GM19240 (cell line): ENCODE data around the gene FEM1A.
"Not testable (repeated sequence)": the region's sequence is repeated elsewhere in the genome, so short reads cannot be mapped to it uniquely, and the experiment has no call there.

Source experiments
- DNase-seq: peaks from one replicate; pipeline ENCODE4 v3.0.0; 2011; ENCODE audit warnings: low spot score; ENCODE audit not compliant: insufficient read length

Gene FEM1A

DNA sequence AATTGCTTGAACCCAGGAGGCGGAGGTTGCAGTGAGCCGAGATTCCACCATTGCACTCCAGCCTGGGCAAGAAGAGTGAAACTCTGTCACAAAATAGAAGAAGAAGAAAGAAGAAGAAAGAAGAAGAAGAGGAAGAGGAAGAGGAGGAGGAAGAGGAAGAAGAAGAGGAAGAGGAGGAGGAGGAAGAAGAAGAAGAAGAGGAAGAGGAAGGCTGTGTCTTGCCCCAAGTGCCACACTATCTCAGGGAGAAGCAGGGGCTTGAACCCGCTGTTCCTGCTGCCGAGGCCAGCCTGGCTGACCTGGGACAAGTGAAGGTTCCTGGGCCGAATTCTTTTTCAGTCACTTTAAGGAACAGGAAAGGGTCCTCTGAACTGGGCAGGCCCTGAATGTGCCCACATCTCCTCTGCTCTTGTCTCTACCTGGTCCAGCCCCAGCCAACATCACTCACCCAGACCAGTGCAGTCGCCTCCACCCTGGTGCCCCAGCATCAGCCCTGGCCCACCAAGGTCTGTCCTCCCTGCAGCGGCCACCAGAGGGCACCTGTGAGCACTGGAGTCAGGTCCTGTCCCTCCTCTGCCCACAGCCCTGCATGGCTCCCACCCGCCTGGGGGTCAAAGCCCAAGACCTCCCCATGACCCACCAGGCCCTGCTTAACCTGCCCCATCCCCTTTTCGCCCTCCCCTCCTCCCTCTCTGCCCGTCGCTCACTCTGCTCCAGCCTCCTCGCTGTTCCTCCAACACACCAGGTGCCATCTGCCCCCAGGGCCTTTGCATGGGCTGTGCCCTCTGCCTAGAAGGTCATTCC, 20.0 kb downstream of the FEM1A start:
- peak; percentile 67 for DNase-seq

- DNase-seq = no peak
Measured at GRCh38 chr19:4814625-4815425, 23.3 kb downstream of the FEM1A start.

GRCh38 chr19:4815426-4816201, 24.1 kb downstream of the FEM1A start:
- peak; percentile 87 for DNase-seq

DNA sequence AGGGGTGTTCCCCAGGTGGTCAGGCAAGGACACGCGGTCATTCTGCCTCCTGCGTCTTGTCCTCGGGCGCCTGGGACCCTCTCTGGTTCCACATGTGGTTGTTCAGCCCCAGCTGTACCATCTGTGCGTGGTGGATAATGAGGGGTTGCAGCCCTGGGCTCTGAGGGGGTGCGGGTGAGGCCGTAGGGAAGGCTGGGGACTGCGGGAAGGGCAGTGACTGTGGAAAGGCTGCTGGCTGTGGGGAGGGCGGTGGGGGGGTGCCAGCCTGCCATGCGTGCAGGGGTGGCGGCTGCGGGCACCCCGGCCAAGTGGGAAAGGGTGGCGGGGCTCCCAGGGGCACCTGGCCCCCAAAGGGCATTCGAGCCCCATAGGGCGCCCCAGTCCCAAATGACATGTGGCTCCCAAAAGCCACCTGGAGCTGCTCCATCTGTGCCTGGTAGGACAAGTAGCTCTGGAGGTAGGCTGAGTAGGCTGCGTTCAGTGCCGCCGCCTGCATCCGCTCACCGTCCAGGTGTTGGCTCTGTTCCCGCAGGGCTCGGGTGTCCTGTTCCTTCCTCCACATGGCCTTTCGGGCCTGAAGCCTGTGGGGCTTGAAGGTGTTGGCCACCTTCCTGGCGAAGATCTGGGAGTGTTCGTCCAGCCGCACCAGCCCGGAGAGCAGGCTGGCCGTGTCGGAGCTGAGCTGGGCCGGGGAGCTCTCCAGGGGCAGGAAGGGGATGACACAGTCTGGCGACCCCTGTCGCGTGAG, 24.8 kb downstream of the FEM1A start:
- DNase-seq = no peak

DNA sequence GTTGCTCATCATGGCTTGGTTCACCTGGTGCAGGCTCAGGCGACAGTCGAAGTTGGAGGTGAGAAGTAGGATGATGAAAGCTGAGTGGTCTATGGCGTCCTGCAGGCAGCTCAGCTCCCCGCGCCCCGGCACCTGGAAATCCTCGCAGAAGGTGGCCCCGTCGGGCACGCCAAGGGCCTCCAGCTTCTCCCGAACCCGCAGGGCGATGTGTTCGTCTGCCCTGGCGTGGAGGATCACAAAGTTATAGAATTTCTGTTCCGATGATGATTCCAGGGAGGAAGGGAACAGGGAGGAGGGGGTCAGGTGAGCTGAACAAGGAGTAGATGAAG, 25.4 kb downstream of the FEM1A start:
- DNase-seq = no peak

DNA sequence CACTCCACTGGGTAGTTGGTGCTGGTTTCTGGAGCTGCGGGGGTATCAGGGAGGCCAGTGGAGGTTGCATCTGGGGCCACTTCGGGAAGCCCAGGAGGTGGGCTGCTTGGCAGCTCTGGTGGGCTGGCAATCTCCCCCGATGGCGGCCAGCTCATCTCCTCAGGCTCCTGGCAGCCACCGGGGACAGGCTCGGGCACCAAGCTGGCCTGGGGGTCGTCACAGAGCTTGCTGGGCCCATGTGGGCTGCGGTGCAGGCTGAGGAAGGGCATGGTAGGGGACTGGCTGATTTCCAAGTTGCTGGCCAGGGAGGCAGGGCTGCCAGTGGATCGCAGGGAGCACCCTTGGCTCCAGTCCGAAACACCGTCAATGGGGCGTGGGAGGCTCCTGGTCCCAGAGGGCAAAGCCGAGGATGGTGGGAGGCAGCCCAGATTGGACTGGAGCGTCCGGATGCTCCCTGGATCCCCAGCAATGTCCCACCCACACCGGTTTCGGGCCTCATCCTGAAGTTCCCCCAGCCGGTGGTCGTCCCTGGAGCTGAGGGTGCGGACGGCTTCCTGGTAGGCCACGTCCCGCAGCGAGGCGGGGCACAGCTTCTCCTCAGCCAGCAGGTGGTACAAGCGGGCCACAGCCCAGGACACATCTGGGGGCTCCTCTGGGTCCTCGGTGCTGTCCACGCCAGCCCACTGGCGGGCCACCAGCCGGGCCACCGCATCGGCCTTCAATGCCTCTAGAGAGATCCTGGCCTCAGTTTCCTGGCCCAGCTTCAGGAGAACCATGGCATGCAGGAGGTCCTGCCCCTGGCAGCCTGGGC, 26.1 kb downstream of the FEM1A start:
- DNase-seq = no peak

- no peak for DNase-seq
Measured at GRCh38 chr19:4821265-4821664, 29.7 kb downstream of the FEM1A start.

DNA sequence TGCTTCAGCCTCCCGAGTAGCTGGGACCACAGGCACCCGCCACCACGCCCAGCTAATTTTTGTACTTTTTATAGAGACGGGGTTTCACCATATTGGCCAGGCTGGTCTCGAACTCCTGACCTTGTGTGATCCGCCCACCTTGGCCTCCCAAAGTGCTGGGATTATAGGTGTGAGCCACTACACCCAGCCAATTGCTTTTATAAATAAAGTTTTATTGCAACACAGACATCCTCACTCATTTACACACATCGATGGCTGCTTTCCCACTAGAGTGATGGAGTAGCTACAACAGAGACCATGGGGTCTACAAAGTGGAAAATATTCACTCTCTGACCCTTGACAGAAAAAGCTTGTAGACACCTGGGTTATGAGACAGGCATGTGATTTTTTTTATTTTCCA, 30.8 kb downstream of the FEM1A start:
- not testable (repeated sequence) for DNase-seq

DNA sequence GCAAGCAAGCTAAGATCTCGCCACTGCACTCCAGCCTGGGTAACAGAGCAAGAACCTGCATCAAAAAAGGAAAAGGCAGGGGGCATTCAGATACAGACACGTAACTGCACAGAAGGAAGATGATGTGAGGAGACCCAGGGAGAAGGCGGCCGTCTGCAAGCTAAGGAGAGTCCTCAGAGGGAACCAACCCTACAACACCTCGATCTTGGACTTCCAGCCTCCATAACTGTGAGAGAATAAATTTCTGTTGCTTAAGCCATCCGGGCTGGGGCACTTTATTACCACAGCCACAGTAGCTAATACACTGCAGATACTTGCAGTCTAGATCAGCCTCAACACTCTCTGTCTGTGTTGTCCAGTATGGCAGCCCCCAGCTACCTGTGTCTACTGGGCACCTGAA, 32.0 kb downstream of the FEM1A start:
- no peak for DNase-seq

DNA sequence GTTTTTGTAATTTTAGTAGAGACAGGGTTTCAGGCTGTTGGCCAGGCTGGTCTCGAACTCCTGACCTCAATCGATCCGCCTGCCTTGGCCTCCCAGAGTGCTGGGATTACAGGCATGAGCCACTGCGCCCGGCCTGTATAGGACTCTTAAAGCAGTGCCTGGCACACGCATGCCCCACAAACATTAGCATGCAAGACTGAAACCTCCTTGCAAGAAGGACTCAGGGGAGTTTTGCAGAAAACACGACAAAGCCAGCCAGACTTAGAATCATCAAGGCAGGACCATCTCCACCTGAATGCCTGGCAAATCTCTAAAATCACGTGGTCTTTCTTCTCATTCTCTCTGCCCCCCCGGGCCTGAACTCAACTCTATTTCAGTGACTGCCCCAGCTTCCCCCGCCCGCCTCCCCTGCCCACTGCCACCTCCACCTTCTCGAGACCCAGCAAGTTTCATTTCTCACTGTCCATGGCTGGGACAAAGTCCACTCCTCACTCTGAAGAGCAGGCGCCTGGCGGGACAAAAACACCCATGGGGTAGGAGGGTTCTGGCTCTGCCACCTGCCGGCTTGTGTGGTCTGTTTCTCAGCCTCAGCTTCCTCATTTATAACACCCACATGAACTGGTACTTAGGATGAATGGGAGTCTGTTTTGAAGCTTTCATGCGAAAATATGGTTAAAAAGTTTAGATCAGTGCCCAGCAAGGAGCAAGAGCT, 37.6 kb downstream of the FEM1A start:
- no peak for DNase-seq

GRCh38 chr19:4830332-4830731, 38.8 kb downstream of the FEM1A start:
- DNase-seq = no peak

DNA sequence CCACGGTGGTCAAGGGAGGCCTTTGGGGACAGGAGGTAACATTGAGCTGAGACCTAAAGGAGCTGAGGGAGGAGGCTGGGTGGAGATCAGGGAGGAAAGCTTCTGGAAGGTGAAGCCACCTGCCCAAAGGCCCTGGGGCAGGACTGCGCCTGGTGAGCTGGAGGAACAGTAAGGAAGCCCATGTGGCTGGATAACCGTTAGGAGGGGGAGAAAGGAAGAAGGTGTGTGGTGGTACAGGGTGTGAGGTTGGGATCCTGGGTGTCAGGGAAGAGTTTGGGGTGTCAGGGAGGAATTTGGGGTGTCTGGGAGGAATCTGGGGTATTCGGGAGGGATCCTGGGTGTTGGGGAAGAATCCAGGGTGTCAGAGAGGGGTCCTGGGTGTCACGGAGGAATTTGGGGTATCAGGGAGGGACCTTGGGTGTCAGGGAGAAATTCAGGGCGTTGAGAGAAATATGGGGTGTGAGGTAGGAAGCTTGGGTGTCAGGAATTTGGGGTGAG, 39.3 kb downstream of the FEM1A start:
- no peak for DNase-seq

DNA sequence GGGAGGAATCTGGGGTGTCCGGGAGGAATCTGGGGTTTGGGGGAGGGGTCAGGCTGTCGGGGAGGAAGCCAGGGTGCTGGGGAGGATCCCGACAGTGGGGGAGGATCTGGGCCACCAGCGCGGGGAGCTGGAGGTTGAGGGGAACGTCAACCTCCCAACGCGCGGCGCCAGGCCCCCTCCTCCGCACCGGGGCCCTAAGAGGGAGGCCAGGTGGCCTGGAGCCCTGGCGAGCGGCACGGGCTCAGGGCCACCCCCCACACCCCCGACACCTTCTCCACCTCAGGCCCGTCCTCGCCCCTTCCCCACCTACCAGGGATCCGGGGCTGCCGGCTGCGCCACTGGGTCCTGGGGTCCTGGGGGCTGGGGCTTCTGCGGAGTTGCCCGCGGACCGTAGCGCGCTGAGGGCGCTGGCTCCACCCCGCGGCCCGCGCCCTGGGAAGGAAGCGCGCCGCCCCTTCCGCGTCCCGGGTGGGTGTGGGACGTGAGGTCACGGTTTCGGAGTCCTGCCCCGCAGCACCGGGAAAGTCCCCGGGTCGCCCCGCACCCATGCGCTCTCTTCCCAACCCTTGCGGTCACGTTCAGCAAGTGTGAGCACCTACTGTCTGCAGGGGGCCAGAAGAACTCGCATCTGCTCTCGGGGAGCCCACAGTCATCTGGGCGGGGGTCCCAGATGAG, 39.9 kb downstream of the FEM1A start, which contains the start of gene TICAM1:
Gene TICAM1 (minus strand): TSS at position 409 of the 675 bp plus-strand sequence. CDS start 13,335 bp downstream, outside the sequence.
- peak; percentile 57 for DNase-seq

- DNase-seq = not testable (repeated sequence)
Measured at GRCh38 chr19:4831979-4832340, 40.4 kb downstream of the FEM1A start.

GRCh38 chr19:4832776-4833175, 41.2 kb downstream of the FEM1A start:
- no peak for DNase-seq

GRCh38 chr19:4839192-4839591, 47.7 kb downstream of the FEM1A start:
- no peak for DNase-seq

- no peak for DNase-seq
Measured at GRCh38 chr19:4843647-4843965, 52.1 kb downstream of the FEM1A start.

- DNase-seq = no peak
Measured at GRCh38 chr19:4844348-4845179, 53.0 kb downstream of the FEM1A start.
